A549 (cell line): ENCODE results near the gene CENPX. TPM values are rescaled to one million over a fixed set of nuclear protein-coding genes. Genes with fewer than 3 reads are reported as not detected.

Source experiments
- ATAC-seq, 2 experiments: fragments of 200-7000 bp in 1 of 2; fragments of >200 bp in 1 of 2; cut with Nextera tagmentation in 1 of 2; cut with Tn5 transposase in 1 of 2; 3 replicates each; pipeline versions ENCODE4 v1.8.0 to v1.9.1; 2018 to 2020; ENCODE audit warnings: mild to moderate bottlenecking in 1 of 2, moderate library complexity in 1 of 2
- CTCF ChIA-PET: fragments of 300-600 bp; sonication (Branson Sonifier 250); formaldehyde crosslinking; extraction: SDS; loops from one replicate; lab custom pipeline; 2021; ENCODE audit warnings: antibody characterized with exemption, inconsistent platforms; lab: Yijun Ruan, JAX
- POLR2A ChIA-PET: fragments of 350-600 bp; formaldehyde crosslinking; extraction: SDS; loops from one replicate; lab custom pipeline; 2021; ENCODE audit warnings: antibody characterized with exemption, inconsistent platforms; lab: Yijun Ruan, JAX
- DNase-seq, 2 experiments: peaks; one replicate each; pipeline versions ENCODE4 v3.0.0 to v3.0.0-alpha.2; 2011 to 2016; ENCODE audit warnings: low read depth in 1 of 2, low spot score in 1 of 2
- FAIRE-seq: peaks from 2 replicates; lab custom pipeline; 2011; peaks lifted over from hg19 to GRCh38; lab: Jason Lieb, UNC
- H3K27ac ChIP-seq, 2 experiments: fragments of >200 bp; sonication (Bioruptor Twin); formaldehyde crosslinking; 3 replicates each; pipeline ENCODE4 v1.5.1; 2016 to 2017
- H3K4me1 ChIP-seq: fragments of >200 bp; sonication (Bioruptor Twin); formaldehyde crosslinking; 3 replicates; pipeline ENCODE4 v1.6.1; 2016
- H3K4me2 ChIP-seq: fragments of >200 bp; sonication (Bioruptor Twin); formaldehyde crosslinking; 3 replicates; pipeline ENCODE4 v1.6.1; 2016
- H3K4me3 ChIP-seq: fragments of >200 bp; sonication (Bioruptor Twin); formaldehyde crosslinking; 3 replicates; pipeline ENCODE4 v1.5.1; 2016
- H3K9me3 ChIP-seq: fragments of >200 bp; sonication (Bioruptor Twin); formaldehyde crosslinking; 3 replicates; pipeline ENCODE4 v1.6.1; 2016
- CEBPB ChIP-seq, 2 experiments: fragments of >200 bp in 1 of 2; sonication (Bioruptor Twin) in 1 of 2; formaldehyde crosslinking in 1 of 2; IDR thresholded peaks; 2 replicates each; pipeline ENCODE4 v1.6.1; 2012 to 2016
- CHD4 ChIP-seq: fragments of 200-600 bp; sonication (generic); IDR thresholded peaks from 2 replicates; pipeline ENCODE4 v1.6.1; 2016; ENCODE audit warnings: antibody characterized with exemption, mild to moderate bottlenecking, borderline replicate concordance
- GATA3 ChIP-seq: IDR thresholded peaks from 2 replicates; pipeline ENCODE4 v1.6.1; 2012; ENCODE audit warnings: borderline replicate concordance
- HDAC2 ChIP-seq: fragments of 200-600 bp; sonication (generic); IDR thresholded peaks from 2 replicates; pipeline ENCODE4 v1.6.1; 2016
- HOXA7 ChIP-seq: fragments of 250-450 bp; sonication (Bioruptor Pico); IDR thresholded peaks from 2 replicates; pipeline ENCODE4 v1.5.0; 2020; ENCODE audit warnings: mild to moderate bottlenecking, moderate library complexity
- HOXB13 ChIP-seq: fragments of 250-450 bp; sonication (Bioruptor Pico); IDR thresholded peaks from 2 replicates; pipeline ENCODE4 v1.5.0; 2020; ENCODE audit warnings: low read depth, mild to moderate bottlenecking, moderate library complexity
- HOXB5 ChIP-seq: fragments of 250-450 bp; sonication (Bioruptor Pico); IDR thresholded peaks from 2 replicates; pipeline ENCODE4 v1.5.0; 2020; ENCODE audit warnings: mild to moderate bottlenecking, moderate library complexity
- KDM1A ChIP-seq: fragments of 200-600 bp; sonication (generic); IDR thresholded peaks from 2 replicates; pipeline ENCODE4 v1.6.1; 2016; ENCODE audit warnings: low read depth, mild to moderate bottlenecking
- MAZ ChIP-seq: fragments of 150-350 bp; IDR thresholded peaks from 2 replicates; pipeline ENCODE4 v1.6.1; 2014; ENCODE audit warnings: antibody characterized with exemption, low read depth, low read length, borderline replicate concordance
- MYC ChIP-seq: IDR thresholded peaks from 2 replicates; pipeline ENCODE4 v1.6.1; 2012; ENCODE audit warnings: mild to moderate bottlenecking, inconsistent platforms, low read length, improper control_type of control experiment, borderline replicate concordance
- NPAS2 ChIP-seq: fragments of 250-450 bp; sonication (Bioruptor Pico); IDR thresholded peaks from 2 replicates; pipeline ENCODE4 v1.8.0; 2022; ENCODE audit warnings: mild to moderate bottlenecking, moderate library complexity, borderline replicate concordance
- PHF8 ChIP-seq: fragments of 200-600 bp; sonication (generic); IDR thresholded peaks from 2 replicates; pipeline ENCODE4 v1.6.1; 2016; ENCODE audit warnings: low read depth, mild to moderate bottlenecking, antibody characterized with exemption, moderate library complexity, borderline replicate concordance
- RFX5 ChIP-seq: fragments of 450-650 bp; IDR thresholded peaks from 2 replicates; pipeline ENCODE4 v1.7.1; 2014; ENCODE audit warnings: antibody characterized with exemption, mild to moderate bottlenecking, moderate library complexity
- RNF2 ChIP-seq: fragments of 200-600 bp; sonication (generic); IDR thresholded peaks from 2 replicates; pipeline ENCODE4 v1.6.1; 2016; ENCODE audit warnings: low read depth, mild to moderate bottlenecking, antibody characterized with exemption, moderate library complexity, borderline replicate concordance
- TFCP2L1 ChIP-seq: fragments of 250-450 bp; sonication (Bioruptor Pico); IDR thresholded peaks from 2 replicates; pipeline ENCODE4 v1.5.0; 2021; ENCODE audit warnings: mild to moderate bottlenecking
- ZFP36 ChIP-seq: fragments of 450-650 bp; IDR thresholded peaks from 2 replicates; pipeline ENCODE4 v1.6.1; 2014; ENCODE audit warnings: borderline replicate concordance; ENCODE audit not compliant: partially characterized antibody
- WGBS: methylation state at CpG from one replicate; pipeline ENCODE4 v1.1.6; 2017; ENCODE audit errors: missing lambda C conversion rate; 5-methylcytosine and 5-hydroxymethylcytosine counted together
- polyA plus RNA-seq, 4 experiments: library from polyadenylated mRNA; depleted of rRNA in 3 of 4; stranded (reverse); fragments of >200 nt; fragmentation: RNase III in 1 of 4; extraction: RNeasy Plus Mini Kit Qiagen cat#74134 plus additional on column Dnase treatment in 1 of 4; gene quantifications; 2 replicates in 3 of 4; 3 replicates in 1 of 4; pipeline ENCODE4 v1.2.3, GENCODE V29; 2011 to 2017
- TF ChIP-seq, protein P1 (sequence below): fragments of 450-650 bp; IDR thresholded peaks from 2 replicates; pipeline ENCODE4 v1.6.1; 2014; ENCODE audit warnings: antibody characterized with exemption
- TF ChIP-seq, protein P2 (sequence below): fragments of >200 bp; sonication (Bioruptor Twin); formaldehyde crosslinking; IDR thresholded peaks from 2 replicates; pipeline ENCODE4 v1.6.1; 2016
- TF ChIP-seq, protein P3 (sequence below): IDR thresholded peaks from 2 replicates; pipeline ENCODE4 v1.6.1; 2012
- TF ChIP-seq, protein P4 (sequence below): fragments of >200 bp; sonication (Bioruptor Twin); formaldehyde crosslinking; IDR thresholded peaks from 3 replicates; pipeline ENCODE4 v1.6.1; 2016
- TF ChIP-seq, protein P5 (sequence below): fragments of >200 bp; sonication (Bioruptor Twin); formaldehyde crosslinking; IDR thresholded peaks from 3 replicates; pipeline ENCODE4 v1.5.1; 2016
- TF ChIP-seq, protein P6 (sequence below): IDR thresholded peaks from 2 replicates; pipeline ENCODE4 v1.6.1; 2012; ENCODE audit warnings: low read depth, borderline replicate concordance
- TF ChIP-seq, protein P7 (sequence below): fragments of 150-350 bp; IDR thresholded peaks from 2 replicates; pipeline ENCODE4 v1.6.1; 2014; ENCODE audit warnings: low read depth, mild to moderate bottlenecking, low read length

The CENPX gene
- polyA plus RNA-seq, 2 of the 4 experiments (the other 2 are of a cell fraction): 80.5 to 222 TPM

DNA sequence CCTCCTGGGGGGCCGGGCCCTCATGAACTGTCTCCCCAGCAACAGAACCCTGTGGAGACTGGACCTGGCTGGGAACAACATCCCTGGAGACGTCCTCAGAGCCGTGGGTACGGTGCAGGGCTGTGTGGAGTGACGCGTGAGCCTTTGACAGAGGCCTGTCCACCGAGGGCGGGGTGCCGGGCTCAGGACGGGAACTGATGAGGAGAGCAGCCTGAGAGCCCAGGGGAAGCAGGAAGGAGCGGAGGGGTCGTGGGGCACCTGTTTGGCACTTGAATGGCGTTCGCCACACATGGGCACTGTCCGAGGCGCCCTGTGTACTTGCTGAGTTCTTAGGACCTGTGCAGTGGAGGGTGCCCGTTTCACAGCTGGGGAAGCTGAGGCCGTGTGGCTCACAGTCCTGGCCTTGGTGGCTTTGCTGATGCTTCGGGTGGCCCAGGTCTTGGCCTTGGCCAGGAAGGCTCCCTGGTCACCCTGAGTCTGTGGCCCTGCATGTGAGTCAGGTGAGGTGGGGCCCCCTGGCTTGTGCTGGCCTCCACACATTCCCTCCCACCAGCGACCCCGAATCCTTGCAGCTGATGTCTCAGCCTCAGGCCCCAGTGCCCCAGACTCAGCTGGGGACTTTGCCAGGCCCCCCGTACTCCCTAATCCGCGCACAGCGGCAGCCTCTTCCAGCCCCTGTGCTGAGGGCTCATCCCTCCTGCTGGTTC lies 2.9 kb upstream of the CENPX start:
- no peak for ATAC-seq
- H3K27ac ChIP-seq: no peak overlapping the region
- CTCF ChIA-PET: interaction anchor here (0.9 to 33.2 kb wide), 8 partner anchors 10 to 131 kb away, joined by 3 to 794 read pairs (median 10); partner anchors contain the start of genes DCXR and NOTUM

DNA sequence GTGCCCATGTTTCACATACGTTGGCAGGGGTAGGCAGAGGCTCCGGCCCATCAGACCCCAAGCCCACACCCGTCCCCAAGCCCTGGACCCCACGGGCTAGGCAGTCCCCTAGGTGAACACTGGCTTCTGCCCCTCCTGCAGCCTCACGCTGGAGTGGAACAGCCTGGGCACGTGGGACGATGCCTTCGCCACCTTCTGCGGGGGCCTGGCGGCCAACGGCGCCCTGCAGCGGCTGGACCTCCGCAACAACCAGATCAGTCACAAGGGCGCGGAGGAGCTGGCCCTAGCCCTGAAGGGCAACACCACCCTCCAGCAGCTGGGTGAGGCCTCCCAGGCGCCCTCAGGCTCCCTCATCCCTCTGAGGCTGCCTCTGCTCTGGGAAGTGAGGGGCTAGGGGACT lies 2.2 kb upstream of the CENPX start:
- H3K4me2 ChIP-seq: no peak overlapping the region
- ChIA-PET CTCF (interaction anchor here (0.6 to 33.2 kb wide), 6 partner anchors 13 to 131 kb away, joined by 3 to 794 read pairs (median 53); partner anchors contain the start of genes DCXR and NOTUM), POLR2A (no interaction called here)
- H3K4me1 ChIP-seq: peaks cover 29% of the 10 kb centered on the region
- ATAC-seq: no peak
- H3K9me3 ChIP-seq: no peaks in the 10 kb centered on the region
- H3K4me3 ChIP-seq: no peak overlapping the region
- H3K27ac ChIP-seq: no peak overlapping the region
- TF ChIP-seq RFX5 (no peak), HOXA7 (CRISPR knock-in tag) (no peak), MAZ (no peak), TFCP2L1 (CRISPR knock-in tag) (no peak), CEBPB (IDR thresholded peaks at IDR 0.05) (no peak), HOXB5 (no peak), KDM1A (no peak)
- TF ChIP-seq, protein P1, sequence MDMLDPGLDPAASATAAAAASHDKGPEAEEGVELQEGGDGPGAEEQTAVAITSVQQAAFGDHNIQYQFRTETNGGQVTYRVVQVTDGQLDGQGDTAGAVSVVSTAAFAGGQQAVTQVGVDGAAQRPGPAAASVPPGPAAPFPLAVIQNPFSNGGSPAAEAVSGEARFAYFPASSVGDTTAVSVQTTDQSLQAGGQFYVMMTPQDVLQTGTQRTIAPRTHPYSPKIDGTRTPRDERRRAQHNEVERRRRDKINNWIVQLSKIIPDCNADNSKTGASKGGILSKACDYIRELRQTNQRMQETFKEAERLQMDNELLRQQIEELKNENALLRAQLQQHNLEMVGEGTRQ: no peak
- no peak for FAIRE-seq
- no peak for DNase-seq
- WGBS: 96% methylated on average over 8 of the region's 17 CpGs

More for the DNA sequence above, 2.9 kb upstream of the CENPX start:
- Histone ChIP-seq H3K4me2 (no peak overlapping the region), H3K4me1 (peaks cover 23% of the 10 kb centered on the region), H3K9me3 (no peaks in the 10 kb centered on the region), H3K4me3 (no peak overlapping the region)
- TF ChIP-seq, protein P2, sequence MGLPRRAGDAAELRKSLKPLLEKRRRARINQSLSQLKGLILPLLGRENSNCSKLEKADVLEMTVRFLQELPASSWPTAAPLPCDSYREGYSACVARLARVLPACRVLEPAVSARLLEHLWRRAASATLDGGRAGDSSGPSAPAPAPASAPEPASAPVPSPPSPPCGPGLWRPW: no peak
- TF ChIP-seq HOXB13 (no peak), HOXA7 (CRISPR knock-in tag) (no peak)
- TF ChIP-seq, protein P3, sequence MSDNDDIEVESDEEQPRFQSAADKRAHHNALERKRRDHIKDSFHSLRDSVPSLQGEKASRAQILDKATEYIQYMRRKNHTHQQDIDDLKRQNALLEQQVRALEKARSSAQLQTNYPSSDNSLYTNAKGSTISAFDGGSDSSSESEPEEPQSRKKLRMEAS: no peak
- DNase-seq: no peak
- WGBS: 92% methylated on average over 25 of the region's 25 CpGs
- FAIRE-seq: no peak
- POLR2A ChIA-PET: no interaction called here

DNA sequence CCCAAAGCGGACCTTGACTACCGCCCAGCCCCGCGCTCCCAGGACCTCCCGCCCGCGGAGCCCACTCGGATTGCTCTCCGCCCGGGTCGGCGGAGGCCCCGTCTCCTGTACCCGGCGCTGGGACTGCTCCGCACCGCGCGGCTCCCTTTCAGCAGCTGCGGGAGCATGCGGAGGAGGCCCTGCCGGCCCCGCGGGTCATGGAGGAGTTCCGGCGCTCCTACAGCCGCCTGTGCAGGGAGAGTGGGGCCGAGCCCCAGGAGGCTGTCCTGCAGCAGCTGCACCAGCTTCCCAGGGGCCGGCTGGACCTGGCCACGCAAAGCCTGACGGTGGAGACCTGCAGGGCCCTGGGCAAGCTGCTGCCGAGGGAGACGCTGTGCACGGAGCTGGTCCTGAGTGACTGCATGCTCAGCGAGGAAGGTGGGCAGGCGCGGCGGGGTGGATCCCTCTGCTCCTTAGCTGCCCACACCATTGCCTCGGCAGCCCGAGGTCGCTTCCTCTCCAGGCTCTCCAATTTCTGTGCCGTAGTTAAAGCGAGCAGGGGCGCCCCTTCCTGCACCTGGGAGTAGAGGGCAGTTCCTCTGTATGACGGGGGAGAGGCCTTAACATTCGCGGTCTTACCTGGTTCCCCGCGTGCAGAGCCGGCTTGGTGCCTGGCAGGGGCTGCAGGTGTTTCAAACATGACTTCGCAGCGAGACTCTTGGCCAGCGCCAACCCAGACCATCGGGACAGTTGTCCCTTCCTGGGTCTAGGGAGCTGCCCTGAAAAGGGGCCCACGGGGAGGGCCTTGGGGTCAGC lies 966 bp upstream of the CENPX start:
- H3K4me2 ChIP-seq: peak overlapping the region; percentile 93
- WGBS: 44% methylated on average over 20 of the region's 55 CpGs
- peak overlapping the region; percentile 77 to 86 for H3K27ac ChIP-seq
- ATAC-seq (peak; percentile 5 to 14; a peak in 5 of 6 replicates), FAIRE-seq (no peak), DNase-seq (peak in 1 of 2 experiments; percentile 39)
- H3K9me3 ChIP-seq: no peaks in the 10 kb centered on the region
- ChIA-PET CTCF (interaction anchor here (0.7 to 33.2 kb wide), 9 partner anchors 14 to 135 kb away, joined by 3 to 794 read pairs (median 52); partner anchors contain the start of genes ASPSCR1, DCXR, MYADML2 and NOTUM), POLR2A (interaction anchor here (0.9 to 3.9 kb wide), 9 partner anchors 9 to 96 kb away, joined by 3 to 38 read pairs (median 4); partner anchors contain the start of genes DCXR, FASN and MAFG)
- H3K4me3 ChIP-seq: peak overlapping the region; percentile 66
- peaks cover 33% of the 10 kb centered on the region for H3K4me1 ChIP-seq
- TF ChIP-seq PHF8 (peak; percentile 26; the same call in 1 of the 2 replicates), RNF2 (peak; percentile 76; the same call in 1 of the 2 replicates), NPAS2 (CRISPR knock-in tag) (no peak), MYC (no peak), HDAC2 (no peak), GATA3 (no peak), CHD4 (no peak), CEBPB (IDR thresholded peaks at IDR 0.05) (no peak), ZFP36 (no peak)
- TF ChIP-seq, protein P4, sequence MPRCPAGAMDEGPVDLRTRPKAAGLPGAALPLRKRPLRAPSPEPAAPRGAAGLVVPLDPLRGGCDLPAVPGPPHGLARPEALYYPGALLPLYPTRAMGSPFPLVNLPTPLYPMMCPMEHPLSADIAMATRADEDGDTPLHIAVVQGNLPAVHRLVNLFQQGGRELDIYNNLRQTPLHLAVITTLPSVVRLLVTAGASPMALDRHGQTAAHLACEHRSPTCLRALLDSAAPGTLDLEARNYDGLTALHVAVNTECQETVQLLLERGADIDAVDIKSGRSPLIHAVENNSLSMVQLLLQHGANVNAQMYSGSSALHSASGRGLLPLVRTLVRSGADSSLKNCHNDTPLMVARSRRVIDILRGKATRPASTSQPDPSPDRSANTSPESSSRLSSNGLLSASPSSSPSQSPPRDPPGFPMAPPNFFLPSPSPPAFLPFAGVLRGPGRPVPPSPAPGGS: no peak
- TF ChIP-seq, protein P5, sequence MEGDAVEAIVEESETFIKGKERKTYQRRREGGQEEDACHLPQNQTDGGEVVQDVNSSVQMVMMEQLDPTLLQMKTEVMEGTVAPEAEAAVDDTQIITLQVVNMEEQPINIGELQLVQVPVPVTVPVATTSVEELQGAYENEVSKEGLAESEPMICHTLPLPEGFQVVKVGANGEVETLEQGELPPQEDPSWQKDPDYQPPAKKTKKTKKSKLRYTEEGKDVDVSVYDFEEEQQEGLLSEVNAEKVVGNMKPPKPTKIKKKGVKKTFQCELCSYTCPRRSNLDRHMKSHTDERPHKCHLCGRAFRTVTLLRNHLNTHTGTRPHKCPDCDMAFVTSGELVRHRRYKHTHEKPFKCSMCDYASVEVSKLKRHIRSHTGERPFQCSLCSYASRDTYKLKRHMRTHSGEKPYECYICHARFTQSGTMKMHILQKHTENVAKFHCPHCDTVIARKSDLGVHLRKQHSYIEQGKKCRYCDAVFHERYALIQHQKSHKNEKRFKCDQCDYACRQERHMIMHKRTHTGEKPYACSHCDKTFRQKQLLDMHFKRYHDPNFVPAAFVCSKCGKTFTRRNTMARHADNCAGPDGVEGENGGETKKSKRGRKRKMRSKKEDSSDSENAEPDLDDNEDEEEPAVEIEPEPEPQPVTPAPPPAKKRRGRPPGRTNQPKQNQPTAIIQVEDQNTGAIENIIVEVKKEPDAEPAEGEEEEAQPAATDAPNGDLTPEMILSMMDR: no peak
- TF ChIP-seq, protein P6, sequence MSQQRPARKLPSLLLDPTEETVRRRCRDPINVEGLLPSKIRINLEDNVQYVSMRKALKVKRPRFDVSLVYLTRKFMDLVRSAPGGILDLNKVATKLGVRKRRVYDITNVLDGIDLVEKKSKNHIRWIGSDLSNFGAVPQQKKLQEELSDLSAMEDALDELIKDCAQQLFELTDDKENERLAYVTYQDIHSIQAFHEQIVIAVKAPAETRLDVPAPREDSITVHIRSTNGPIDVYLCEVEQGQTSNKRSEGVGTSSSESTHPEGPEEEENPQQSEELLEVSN: no peak
- TF ChIP-seq, protein P3: no peak
- TF ChIP-seq, protein P7, sequence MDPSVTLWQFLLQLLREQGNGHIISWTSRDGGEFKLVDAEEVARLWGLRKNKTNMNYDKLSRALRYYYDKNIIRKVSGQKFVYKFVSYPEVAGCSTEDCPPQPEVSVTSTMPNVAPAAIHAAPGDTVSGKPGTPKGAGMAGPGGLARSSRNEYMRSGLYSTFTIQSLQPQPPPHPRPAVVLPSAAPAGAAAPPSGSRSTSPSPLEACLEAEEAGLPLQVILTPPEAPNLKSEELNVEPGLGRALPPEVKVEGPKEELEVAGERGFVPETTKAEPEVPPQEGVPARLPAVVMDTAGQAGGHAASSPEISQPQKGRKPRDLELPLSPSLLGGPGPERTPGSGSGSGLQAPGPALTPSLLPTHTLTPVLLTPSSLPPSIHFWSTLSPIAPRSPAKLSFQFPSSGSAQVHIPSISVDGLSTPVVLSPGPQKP: no peak
